GM12874 (cell line): ENCODE data around the gene PLXNA1.

ENCODE experiments used
- TF ChIP-seq, protein P1 (sequence below): IDR thresholded peaks from 2 replicates; pipeline ENCODE4 v1.5.1; 2011; ENCODE audit warnings: low read depth, mild to moderate bottlenecking, control low read depth, low read length, moderate library complexity; ENCODE audit not compliant: insufficient read depth

The PLXNA1 gene

DNA sequence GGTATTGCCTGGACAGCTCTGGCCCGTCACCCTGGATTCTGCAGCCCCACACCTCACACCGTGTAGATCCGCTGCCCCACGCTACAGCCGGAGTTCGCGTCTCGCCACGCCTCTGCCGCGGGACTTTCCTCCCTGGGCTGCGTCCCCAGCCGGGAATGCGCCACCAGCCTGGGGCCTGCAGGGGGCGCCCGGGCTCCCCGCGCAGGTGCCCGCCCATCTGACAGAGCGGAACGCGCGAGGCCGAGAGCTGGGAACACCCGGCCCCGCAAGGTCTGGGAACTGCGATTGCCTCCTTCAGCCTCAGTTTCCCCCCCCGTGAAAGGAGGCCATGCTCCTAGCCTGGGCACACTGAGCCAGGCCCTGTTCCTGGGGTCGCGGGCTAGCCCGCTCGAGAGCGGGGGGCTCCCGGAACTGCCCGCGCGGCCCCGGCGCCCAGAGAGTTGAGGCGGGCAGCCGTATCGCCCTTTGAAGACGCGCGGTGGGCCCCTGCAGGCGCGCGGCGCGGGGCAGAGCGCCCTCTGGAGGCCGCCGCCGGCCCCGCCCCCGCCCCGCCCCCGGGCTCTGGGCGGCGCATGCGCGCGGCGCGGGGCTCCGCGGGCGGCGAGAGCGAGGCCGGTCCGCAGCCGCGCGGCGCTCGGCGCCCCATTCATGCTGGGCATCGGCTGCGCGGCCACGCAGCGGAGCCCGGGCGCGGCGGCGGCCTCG, at the start of gene PLXNA1:
PLXNA1 (plus strand) TSS at position 645 of the 705 bp plus-strand sequence. CDS start 5,479 bp downstream, outside the sequence.
- TF ChIP-seq, protein P1, sequence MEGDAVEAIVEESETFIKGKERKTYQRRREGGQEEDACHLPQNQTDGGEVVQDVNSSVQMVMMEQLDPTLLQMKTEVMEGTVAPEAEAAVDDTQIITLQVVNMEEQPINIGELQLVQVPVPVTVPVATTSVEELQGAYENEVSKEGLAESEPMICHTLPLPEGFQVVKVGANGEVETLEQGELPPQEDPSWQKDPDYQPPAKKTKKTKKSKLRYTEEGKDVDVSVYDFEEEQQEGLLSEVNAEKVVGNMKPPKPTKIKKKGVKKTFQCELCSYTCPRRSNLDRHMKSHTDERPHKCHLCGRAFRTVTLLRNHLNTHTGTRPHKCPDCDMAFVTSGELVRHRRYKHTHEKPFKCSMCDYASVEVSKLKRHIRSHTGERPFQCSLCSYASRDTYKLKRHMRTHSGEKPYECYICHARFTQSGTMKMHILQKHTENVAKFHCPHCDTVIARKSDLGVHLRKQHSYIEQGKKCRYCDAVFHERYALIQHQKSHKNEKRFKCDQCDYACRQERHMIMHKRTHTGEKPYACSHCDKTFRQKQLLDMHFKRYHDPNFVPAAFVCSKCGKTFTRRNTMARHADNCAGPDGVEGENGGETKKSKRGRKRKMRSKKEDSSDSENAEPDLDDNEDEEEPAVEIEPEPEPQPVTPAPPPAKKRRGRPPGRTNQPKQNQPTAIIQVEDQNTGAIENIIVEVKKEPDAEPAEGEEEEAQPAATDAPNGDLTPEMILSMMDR: peak; percentile 98

DNA sequence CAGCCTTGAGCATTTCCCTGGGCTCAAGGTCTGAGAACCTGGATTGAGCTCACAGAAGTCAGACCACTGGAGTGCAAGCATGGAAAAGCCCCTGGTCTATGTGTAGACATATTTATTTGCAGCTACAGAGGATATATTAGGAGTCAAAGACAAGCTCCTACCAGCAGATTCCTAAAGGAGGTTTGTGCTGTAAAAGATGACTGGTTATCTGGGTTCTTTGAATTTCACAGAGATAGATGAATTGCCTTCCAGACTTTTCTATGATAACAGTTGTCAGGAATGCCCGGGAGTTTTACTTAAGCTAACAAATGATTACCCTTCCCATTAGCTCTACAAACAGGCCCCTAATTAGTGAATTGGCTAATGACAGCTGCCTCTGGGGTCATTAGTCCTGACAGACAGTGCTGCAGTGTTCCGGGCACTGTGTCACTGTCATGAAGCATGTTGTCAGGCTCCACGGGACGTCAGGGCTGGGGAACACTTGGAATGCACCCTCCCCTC, 48.8 kb upstream of the PLXNA1 start:
- TF ChIP-seq, protein P1: no peak

DNA sequence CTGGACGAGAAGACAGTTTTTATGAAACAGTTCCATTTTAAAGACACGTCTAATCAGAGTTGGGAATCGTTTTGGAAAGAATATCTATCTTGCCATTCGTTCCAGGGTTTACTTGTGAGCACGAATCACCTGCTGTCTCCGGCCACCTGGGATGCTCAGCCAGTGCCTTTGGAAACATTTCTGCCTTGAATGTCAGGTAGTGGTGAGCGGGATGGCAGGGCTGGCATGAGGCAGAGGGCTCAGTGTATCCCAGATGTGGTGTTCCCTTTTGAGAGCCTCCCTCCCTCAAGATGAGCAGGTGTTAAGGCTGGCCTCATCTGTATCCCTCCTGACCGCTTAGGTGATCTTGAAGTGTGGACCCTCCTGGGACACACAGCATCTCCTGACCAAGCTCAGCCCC, 47.9 kb upstream of the PLXNA1 start:
- TF ChIP-seq, protein P1: no peak

DNA sequence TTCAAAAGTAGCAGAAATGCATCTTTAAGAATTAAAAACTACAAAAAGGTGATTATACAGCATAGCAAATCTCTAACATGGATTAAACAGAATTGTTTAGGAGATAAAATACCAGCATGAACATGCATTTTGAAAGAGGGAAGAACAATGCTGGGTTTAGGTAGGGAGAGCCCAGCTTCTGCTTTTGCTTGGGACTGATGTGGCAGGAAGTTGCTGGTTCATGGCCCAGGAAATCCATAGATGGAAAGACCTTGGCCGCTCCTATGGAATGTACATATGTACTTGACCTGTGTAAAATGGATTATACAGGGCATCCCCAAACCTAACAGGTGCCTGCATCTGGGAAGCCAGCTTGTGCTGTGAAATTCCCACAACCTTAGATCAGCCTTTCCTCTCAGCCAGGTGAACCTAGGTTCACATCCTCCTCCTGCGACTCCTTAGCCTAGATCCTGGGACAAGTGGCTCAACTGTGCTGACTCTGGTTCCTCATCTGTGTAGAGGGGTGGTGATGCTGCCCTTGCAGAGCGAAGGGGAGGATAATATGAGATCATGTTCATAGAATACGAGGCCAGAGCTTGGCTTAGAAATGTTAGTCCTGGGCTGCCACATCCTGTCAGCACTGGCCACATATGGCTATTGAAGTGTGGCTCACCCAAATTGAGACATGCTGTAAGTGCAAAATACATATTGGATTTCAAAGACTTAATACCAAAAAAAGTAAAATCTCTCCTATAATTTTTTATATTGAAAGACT, 47.0 kb upstream of the PLXNA1 start:
- TF ChIP-seq, protein P1: no peak

DNA sequence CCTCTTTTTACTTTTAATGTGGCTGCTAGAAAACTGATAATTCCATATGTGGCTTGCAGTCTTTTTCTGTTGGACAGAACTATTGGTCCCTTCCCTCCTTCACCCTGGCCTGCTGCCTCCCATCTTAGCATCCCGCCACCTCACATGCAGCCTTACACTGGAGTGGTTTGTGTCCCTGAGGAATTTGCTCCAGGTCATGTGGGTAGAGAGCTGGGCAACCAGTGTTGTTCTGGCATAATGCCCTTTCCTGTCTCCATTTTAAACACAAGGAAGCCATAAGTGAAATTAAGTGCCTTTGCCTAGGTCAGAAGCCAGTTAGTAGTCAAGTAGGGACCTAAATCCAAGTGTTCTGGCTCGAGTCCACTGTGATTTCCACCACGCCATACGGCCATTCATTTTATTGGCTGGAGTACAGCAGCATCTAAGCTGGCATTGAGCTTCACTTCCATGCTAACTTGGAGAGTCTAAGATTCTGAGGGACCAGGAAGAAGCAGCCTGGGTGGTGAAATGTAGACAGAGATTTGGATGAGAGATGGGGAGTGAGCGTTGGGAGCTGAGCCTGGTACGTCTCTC, 46.0 kb upstream of the PLXNA1 start:
- TF ChIP-seq, protein P1: no peak

DNA sequence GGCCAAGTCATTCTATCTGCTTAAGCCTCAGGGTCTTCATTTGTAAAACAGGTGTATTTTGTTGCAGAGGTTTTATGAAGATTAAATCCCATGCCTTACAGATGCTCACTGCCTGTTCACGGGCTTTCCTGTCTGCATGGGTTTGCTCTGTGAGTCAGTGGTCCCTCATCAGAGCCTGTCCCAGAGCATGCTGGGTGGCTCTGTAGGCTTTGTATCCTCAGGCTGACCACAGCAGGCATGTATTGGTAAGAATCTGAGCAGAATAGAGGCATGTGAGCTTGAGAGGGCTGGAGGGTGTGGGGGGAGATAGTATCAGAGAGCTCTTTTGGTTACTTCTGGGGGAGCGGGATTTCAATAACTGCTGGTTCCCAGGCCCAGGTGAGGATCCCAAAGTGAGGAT, 45.4 kb upstream of the PLXNA1 start:
- TF ChIP-seq, protein P1: no peak

DNA sequence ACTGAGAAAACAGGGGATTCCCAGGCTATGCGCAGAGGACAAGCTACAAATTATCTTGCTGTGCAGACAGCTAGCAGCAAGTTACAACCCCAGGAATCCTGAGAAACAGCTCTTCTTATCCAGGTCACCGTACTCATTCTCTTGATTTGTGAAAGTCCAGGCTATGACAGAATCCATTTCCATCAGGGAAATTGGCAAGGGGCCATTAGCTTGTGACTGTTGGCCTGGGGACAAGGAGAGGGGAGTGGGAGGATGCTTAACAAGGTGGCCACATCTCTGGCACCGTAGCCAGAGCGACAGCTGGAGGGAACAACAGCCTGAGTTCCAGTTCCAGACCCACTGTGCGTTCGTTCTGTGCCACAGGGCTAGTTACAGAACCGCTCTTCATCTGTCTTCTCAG, 44.9 kb upstream of the PLXNA1 start:
- TF ChIP-seq, protein P1: no peak
